SK-N-SH treated with all-trans-retinoic acid at 6 μM for 48 hours (cell line): Measurements from ENCODE around the gene CENPB.

ENCODE experiments used
- ATAC-seq: fragments of 200-7000 bp; cut with Tn5 transposase; 3 replicates; pipeline ENCODE4 v1.9.1; 2020; ENCODE audit warnings: mild to moderate bottlenecking, moderate library complexity
- ARNTL ChIP-seq: fragments of 450-650 bp; formaldehyde crosslinking; IDR thresholded peaks from 2 replicates; pipeline ENCODE4 v1.5.0; 2020; ENCODE audit warnings: low read depth, mild to moderate bottlenecking, moderate library complexity, borderline replicate concordance
- BACH2 ChIP-seq: fragments of 250-450 bp; sonication (Bioruptor Pico); IDR thresholded peaks from 2 replicates; pipeline ENCODE4 v1.9.0; 2021; ENCODE audit warnings: mild to moderate bottlenecking, borderline replicate concordance
- CSDC2 ChIP-seq: fragments of 250-450 bp; sonication (Bioruptor Pico); IDR thresholded peaks from 2 replicates; pipeline ENCODE4 v1.5.0; 2020; ENCODE audit warnings: mild to moderate bottlenecking, moderate library complexity
- ESRRG ChIP-seq: fragments of 250-450 bp; sonication (Bioruptor Pico); IDR thresholded peaks from 2 replicates; pipeline ENCODE4 v1.6.1; 2021; ENCODE audit warnings: mild to moderate bottlenecking
- GLIS3 ChIP-seq: fragments of 250-450 bp; sonication (Bioruptor Pico); IDR thresholded peaks from 2 replicates; pipeline ENCODE4 v1.5.0; 2020; ENCODE audit warnings: mild to moderate bottlenecking, moderate library complexity
- ISL1 ChIP-seq: fragments of 250-450 bp; sonication (Bioruptor Pico); IDR thresholded peaks from 2 replicates; pipeline ENCODE4 v2.1.2; 2022; ENCODE audit warnings: mild to moderate bottlenecking, moderate library complexity
- OSR1 ChIP-seq: fragments of 250-450 bp; sonication (Bioruptor Pico); IDR thresholded peaks from 2 replicates; pipeline ENCODE4 v1.8.0; 2022; ENCODE audit warnings: moderate library complexity, mild to moderate bottlenecking, inconsistent platforms
- PPARA ChIP-seq: fragments of 250-450 bp; sonication (Bioruptor Pico); IDR thresholded peaks from 2 replicates; pipeline ENCODE4 v1.5.0; 2020; ENCODE audit warnings: mild to moderate bottlenecking, borderline replicate concordance
- RARB ChIP-seq: fragments of 250-450 bp; sonication (Bioruptor Pico); IDR thresholded peaks from 2 replicates; pipeline ENCODE4 v1.8.0; 2021; ENCODE audit warnings: mild to moderate bottlenecking, moderate library complexity
- SNAI2 ChIP-seq: fragments of 250-450 bp; sonication (Bioruptor Pico); IDR thresholded peaks from 2 replicates; pipeline ENCODE4 v1.5.0; 2020; ENCODE audit warnings: mild to moderate bottlenecking, moderate library complexity
- TCF4 ChIP-seq: fragments of 250-450 bp; sonication (Bioruptor Pico); IDR thresholded peaks from 2 replicates; pipeline ENCODE4 v1.8.0; 2021; ENCODE audit warnings: mild to moderate bottlenecking, moderate library complexity, borderline replicate concordance
- TOX ChIP-seq: fragments of 250-450 bp; sonication (Bioruptor Pico); IDR thresholded peaks from 2 replicates; pipeline ENCODE4 v1.8.0; 2021; ENCODE audit warnings: mild to moderate bottlenecking, moderate library complexity, borderline replicate concordance
- ZC3H10 ChIP-seq: fragments of 250-450 bp; sonication (Bioruptor Pico); IDR thresholded peaks from 2 replicates; pipeline ENCODE4 v1.5.1; 2021; ENCODE audit warnings: mild to moderate bottlenecking, moderate library complexity
- ZFP3 ChIP-seq: fragments of 250-450 bp; sonication (Bioruptor Pico); IDR thresholded peaks from 2 replicates; pipeline ENCODE4 v1.5.0; 2020; ENCODE audit warnings: mild to moderate bottlenecking, moderate library complexity
- ZFP30 ChIP-seq: fragments of 450-650 bp; formaldehyde crosslinking; IDR thresholded peaks from 2 replicates; pipeline ENCODE4 v1.5.0; 2022; ENCODE audit warnings: mild to moderate bottlenecking, moderate library complexity
- ZNF565 ChIP-seq: fragments of 450-650 bp; formaldehyde crosslinking; conservative IDR thresholded peaks from 2 replicates; pipeline ENCODE4 v1.5.0; 2020; ENCODE audit warnings: low read depth, mild to moderate bottlenecking, moderate library complexity
- ZNF70 ChIP-seq: fragments of 450-650 bp; formaldehyde crosslinking; IDR thresholded peaks from 2 replicates; pipeline ENCODE4 v1.5.0; 2020; ENCODE audit warnings: mild to moderate bottlenecking, moderate library complexity
- ZNF8 ChIP-seq: fragments of 450-650 bp; formaldehyde crosslinking; IDR thresholded peaks from 2 replicates; pipeline ENCODE4 v1.5.0; 2020; ENCODE audit warnings: mild to moderate bottlenecking, moderate library complexity
- TF ChIP-seq, protein P1 (sequence below): fragments of 250-450 bp; sonication (Bioruptor Pico); IDR thresholded peaks from 2 replicates; pipeline ENCODE4 v1.5.0; 2020; ENCODE audit warnings: mild to moderate bottlenecking, moderate library complexity
- TF ChIP-seq, protein P2 (sequence below): fragments of 250-450 bp; sonication (Bioruptor Pico); IDR thresholded peaks from 2 replicates; pipeline ENCODE4 v1.8.0; 2021; ENCODE audit warnings: low read depth, mild to moderate bottlenecking, moderate library complexity, borderline replicate concordance
- TF ChIP-seq, protein P3 (sequence below): fragments of 250-450 bp; sonication (Bioruptor Pico); IDR thresholded peaks from 2 replicates; pipeline ENCODE4 v1.8.0; 2020; ENCODE audit warnings: mild to moderate bottlenecking, moderate library complexity, borderline replicate concordance
- TF ChIP-seq, protein P4 (sequence below): fragments of 250-450 bp; sonication (Bioruptor Pico); IDR thresholded peaks from 2 replicates; pipeline ENCODE4 v1.5.1; 2020; ENCODE audit warnings: low read depth, mild to moderate bottlenecking, moderate library complexity
- TF ChIP-seq, protein P5 (sequence below): fragments of 250-450 bp; sonication (Bioruptor Pico); IDR thresholded peaks from 2 replicates; pipeline ENCODE4 v1.5.1; 2021; ENCODE audit warnings: mild to moderate bottlenecking, moderate library complexity

The CENPB gene

DNA sequence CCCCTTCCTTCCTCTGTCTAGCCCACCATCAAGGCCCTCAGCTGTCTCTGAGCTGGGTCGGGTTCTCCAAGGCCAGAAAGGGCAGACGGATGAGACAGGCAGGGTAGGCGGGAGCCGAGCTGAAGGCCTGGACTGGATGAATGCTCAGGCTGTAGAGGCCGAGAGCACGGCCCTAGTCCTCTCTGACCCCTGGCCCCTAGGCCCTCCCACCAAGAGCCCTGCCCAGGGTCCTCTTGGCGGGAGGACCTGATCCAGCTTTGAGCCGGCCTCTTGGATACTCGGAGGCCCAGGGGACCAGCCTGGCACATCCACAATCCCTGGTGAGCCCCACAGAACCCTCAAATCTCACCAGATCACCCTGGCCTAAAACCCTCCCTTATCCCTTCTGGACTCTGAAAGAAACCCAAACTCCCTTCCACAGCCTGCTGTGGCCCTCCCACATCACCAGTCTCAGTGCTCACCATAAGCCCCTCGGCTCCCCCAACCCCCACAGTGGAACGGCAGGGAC is 27.2 kb downstream of the CENPB start:
- TF ChIP-seq ZC3H10 (CRISPR knock-in tag), result no peak
- TF ChIP-seq CSDC2 (CRISPR knock-in tag), result no peak
- no peak for TF ChIP-seq ZNF70 (CRISPR knock-in tag)
- no peak for TF ChIP-seq SNAI2 (CRISPR knock-in tag)
- no peak for TF ChIP-seq PPARA (CRISPR knock-in tag)
- TF ChIP-seq, protein P1, sequence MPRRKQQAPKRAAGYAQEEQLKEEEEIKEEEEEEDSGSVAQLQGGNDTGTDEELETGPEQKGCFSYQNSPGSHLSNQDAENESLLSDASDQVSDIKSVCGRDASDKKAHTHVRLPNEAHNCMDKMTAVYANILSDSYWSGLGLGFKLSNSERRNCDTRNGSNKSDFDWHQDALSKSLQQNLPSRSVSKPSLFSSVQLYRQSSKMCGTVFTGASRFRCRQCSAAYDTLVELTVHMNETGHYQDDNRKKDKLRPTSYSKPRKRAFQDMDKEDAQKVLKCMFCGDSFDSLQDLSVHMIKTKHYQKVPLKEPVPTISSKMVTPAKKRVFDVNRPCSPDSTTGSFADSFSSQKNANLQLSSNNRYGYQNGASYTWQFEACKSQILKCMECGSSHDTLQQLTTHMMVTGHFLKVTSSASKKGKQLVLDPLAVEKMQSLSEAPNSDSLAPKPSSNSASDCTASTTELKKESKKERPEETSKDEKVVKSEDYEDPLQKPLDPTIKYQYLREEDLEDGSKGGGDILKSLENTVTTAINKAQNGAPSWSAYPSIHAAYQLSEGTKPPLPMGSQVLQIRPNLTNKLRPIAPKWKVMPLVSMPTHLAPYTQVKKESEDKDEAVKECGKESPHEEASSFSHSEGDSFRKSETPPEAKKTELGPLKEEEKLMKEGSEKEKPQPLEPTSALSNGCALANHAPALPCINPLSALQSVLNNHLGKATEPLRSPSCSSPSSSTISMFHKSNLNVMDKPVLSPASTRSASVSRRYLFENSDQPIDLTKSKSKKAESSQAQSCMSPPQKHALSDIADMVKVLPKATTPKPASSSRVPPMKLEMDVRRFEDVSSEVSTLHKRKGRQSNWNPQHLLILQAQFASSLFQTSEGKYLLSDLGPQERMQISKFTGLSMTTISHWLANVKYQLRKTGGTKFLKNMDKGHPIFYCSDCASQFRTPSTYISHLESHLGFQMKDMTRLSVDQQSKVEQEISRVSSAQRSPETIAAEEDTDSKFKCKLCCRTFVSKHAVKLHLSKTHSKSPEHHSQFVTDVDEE (CRISPR knock-in tag), result no peak
- TF ChIP-seq ISL1 (CRISPR knock-in tag), result no peak
- no peak for TF ChIP-seq ARNTL (CRISPR knock-in tag)
- TF ChIP-seq ZNF8 (CRISPR knock-in tag), result no peak
- TF ChIP-seq RARB (CRISPR knock-in tag), result no peak
- TF ChIP-seq TCF4 (CRISPR knock-in tag), result no peak
- TF ChIP-seq, protein P2, sequence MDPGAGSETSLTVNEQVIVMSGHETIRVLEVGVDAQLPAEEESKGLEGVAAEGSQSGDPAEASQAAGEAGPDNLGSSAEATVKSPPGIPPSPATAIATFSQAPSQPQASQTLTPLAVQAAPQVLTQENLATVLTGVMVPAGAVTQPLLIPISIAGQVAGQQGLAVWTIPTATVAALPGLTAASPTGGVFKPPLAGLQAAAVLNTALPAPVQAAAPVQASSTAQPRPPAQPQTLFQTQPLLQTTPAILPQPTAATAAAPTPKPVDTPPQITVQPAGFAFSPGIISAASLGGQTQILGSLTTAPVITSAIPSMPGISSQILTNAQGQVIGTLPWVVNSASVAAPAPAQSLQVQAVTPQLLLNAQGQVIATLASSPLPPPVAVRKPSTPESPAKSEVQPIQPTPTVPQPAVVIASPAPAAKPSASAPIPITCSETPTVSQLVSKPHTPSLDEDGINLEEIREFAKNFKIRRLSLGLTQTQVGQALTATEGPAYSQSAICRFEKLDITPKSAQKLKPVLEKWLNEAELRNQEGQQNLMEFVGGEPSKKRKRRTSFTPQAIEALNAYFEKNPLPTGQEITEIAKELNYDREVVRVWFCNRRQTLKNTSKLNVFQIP (CRISPR knock-in tag), result no peak
- TF ChIP-seq, protein P3, sequence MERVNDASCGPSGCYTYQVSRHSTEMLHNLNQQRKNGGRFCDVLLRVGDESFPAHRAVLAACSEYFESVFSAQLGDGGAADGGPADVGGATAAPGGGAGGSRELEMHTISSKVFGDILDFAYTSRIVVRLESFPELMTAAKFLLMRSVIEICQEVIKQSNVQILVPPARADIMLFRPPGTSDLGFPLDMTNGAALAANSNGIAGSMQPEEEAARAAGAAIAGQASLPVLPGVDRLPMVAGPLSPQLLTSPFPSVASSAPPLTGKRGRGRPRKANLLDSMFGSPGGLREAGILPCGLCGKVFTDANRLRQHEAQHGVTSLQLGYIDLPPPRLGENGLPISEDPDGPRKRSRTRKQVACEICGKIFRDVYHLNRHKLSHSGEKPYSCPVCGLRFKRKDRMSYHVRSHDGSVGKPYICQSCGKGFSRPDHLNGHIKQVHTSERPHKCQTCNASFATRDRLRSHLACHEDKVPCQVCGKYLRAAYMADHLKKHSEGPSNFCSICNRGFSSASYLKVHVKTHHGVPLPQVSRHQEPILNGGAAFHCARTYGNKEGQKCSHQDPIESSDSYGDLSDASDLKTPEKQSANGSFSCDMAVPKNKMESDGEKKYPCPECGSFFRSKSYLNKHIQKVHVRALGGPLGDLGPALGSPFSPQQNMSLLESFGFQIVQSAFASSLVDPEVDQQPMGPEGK, result no peak
- no peak for TF ChIP-seq TOX (CRISPR knock-in tag)
- TF ChIP-seq, protein P4, sequence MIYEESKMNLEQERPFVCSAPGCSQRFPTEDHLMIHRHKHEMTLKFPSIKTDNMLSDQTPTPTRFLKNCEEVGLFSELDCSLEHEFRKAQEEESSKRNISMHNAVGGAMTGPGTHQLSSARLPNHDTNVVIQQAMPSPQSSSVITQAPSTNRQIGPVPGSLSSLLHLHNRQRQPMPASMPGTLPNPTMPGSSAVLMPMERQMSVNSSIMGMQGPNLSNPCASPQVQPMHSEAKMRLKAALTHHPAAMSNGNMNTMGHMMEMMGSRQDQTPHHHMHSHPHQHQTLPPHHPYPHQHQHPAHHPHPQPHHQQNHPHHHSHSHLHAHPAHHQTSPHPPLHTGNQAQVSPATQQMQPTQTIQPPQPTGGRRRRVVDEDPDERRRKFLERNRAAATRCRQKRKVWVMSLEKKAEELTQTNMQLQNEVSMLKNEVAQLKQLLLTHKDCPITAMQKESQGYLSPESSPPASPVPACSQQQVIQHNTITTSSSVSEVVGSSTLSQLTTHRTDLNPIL (CRISPR knock-in tag), result no peak
- TF ChIP-seq OSR1 (CRISPR knock-in tag), result no peak
- TF ChIP-seq GLIS3 (CRISPR knock-in tag), result no peak
- TF ChIP-seq ZFP3 (CRISPR knock-in tag), result no peak
- TF ChIP-seq ESRRG, result no peak
- ATAC-seq, result no peak

DNA sequence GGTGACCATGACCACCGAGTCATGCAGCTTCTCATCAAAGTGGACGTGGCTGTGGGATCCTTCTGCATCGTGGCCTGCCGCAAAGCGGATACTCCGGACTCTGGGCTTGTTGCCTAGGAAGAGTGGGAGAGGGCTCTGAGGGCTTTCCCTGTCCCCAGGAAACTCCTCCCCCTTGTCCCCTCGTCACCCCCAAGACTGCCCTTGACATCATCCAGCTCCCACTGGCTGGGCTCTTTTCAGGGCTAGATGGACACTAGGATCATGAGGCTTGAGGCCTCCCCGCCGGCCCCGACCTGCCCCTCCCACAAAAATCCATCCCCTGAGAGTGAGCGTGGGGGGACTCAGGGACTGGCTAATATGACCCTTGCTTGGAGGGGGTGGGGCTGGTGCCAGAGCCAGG is 28.0 kb downstream of the CENPB start:
- no peak for TF ChIP-seq BACH2 (CRISPR knock-in tag)
- no peak for TF ChIP-seq ZNF8 (CRISPR knock-in tag)
- no peak for TF ChIP-seq ZC3H10 (CRISPR knock-in tag)
- ATAC-seq, result no peak

DNA sequence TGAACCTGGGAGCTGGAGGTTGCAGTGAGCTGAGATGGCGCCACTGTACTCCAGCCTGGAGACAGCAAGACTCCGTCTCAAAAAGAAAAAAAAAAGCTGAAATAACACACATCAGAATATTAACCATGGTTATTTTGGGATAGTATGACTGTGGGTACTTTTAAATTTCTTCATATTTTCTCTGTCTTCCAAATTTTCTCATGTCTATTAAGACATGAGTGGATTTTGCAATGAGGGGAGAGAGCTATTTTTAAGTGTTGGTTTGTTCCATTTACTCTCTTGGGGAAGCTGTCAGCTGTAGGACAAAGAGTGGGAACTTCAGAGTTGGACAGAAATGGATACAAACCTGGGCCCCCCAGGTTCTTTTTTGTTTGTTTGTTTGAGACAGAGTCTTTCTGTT is 29.3 kb downstream of the CENPB start:
- ATAC-seq, result no peak
- TF ChIP-seq ZNF565 (CRISPR knock-in tag) (no peak), SNAI2 (CRISPR knock-in tag) (no peak), CSDC2 (CRISPR knock-in tag) (no peak), ZFP30 (no peak), TCF4 (CRISPR knock-in tag) (no peak), ZNF70 (CRISPR knock-in tag) (no peak), PPARA (CRISPR knock-in tag) (no peak), ISL1 (CRISPR knock-in tag) (no peak), ESRRG (no peak), OSR1 (CRISPR knock-in tag) (no peak), ZNF8 (CRISPR knock-in tag) (no peak), TOX (CRISPR knock-in tag) (no peak)
- TF ChIP-seq, protein P4 (CRISPR knock-in tag), result no peak
- TF ChIP-seq, protein P5, sequence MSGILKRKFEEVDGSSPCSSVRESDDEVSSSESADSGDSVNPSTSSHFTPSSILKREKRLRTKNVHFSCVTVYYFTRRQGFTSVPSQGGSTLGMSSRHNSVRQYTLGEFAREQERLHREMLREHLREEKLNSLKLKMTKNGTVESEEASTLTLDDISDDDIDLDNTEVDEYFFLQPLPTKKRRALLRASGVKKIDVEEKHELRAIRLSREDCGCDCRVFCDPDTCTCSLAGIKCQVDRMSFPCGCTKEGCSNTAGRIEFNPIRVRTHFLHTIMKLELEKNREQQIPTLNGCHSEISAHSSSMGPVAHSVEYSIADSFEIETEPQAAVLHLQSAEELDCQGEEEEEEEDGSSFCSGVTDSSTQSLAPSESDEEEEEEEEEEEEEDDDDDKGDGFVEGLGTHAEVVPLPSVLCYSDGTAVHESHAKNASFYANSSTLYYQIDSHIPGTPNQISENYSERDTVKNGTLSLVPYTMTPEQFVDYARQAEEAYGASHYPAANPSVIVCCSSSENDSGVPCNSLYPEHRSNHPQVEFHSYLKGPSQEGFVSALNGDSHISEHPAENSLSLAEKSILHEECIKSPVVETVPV (CRISPR knock-in tag), result no peak
- TF ChIP-seq, protein P2 (CRISPR knock-in tag), result no peak
- TF ChIP-seq, protein P3, result no peak
